Adipocyte (in vitro differentiated cells): ENCODE data around the gene LHX2.
A peak's percentile ranks its signal among the peaks of the same experiment; 100 is the strongest.
"Not testable (repeated sequence)": the region's sequence is repeated elsewhere in the genome, so short reads cannot be mapped to it uniquely, and the experiment has no call there.

ENCODE experiments used
- DNase-seq: peaks from one replicate; pipeline ENCODE4 v3.0.0-alpha.2; 2015; ENCODE audit warnings: low read depth
- H3K27me3 ChIP-seq: replicated peaks from 2 replicates; pipeline ENCODE4 v1.7.0; 2013; ENCODE audit warnings: mild to moderate bottlenecking, low read length, moderate library complexity; ENCODE audit not compliant: control insufficient read depth, insufficient read depth
- H3K36me3 ChIP-seq: 2 replicates; pipeline ENCODE4 v1.7.0; 2013; ENCODE audit warnings: low read length, mild to moderate bottlenecking, moderate library complexity; ENCODE audit not compliant: control insufficient read depth, insufficient read depth, severe bottlenecking
- H3K4me1 ChIP-seq: 2 replicates; pipeline ENCODE4 v1.7.0; 2013; ENCODE audit warnings: mild to moderate bottlenecking, low read length, moderate library complexity; ENCODE audit not compliant: control insufficient read depth, insufficient read depth
- H3K4me3 ChIP-seq: 2 replicates; pipeline ENCODE4 v1.7.0; 2013; ENCODE audit warnings: mild to moderate bottlenecking, low read length, moderate library complexity
- H3K9ac ChIP-seq: 2 replicates; pipeline ENCODE4 v1.7.0; 2013; ENCODE audit warnings: mild to moderate bottlenecking, low read length, moderate library complexity
- H3K9me3 ChIP-seq: 2 replicates; pipeline ENCODE4 v1.7.0; 2013; ENCODE audit warnings: mild to moderate bottlenecking, low read length, moderate library complexity; ENCODE audit not compliant: control insufficient read depth

The LHX2 gene, protein sequence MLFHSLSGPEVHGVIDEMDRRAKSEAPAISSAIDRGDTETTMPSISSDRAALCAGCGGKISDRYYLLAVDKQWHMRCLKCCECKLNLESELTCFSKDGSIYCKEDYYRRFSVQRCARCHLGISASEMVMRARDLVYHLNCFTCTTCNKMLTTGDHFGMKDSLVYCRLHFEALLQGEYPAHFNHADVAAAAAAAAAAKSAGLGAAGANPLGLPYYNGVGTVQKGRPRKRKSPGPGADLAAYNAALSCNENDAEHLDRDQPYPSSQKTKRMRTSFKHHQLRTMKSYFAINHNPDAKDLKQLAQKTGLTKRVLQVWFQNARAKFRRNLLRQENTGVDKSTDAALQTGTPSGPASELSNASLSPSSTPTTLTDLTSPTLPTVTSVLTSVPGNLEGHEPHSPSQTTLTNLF

DNA sequence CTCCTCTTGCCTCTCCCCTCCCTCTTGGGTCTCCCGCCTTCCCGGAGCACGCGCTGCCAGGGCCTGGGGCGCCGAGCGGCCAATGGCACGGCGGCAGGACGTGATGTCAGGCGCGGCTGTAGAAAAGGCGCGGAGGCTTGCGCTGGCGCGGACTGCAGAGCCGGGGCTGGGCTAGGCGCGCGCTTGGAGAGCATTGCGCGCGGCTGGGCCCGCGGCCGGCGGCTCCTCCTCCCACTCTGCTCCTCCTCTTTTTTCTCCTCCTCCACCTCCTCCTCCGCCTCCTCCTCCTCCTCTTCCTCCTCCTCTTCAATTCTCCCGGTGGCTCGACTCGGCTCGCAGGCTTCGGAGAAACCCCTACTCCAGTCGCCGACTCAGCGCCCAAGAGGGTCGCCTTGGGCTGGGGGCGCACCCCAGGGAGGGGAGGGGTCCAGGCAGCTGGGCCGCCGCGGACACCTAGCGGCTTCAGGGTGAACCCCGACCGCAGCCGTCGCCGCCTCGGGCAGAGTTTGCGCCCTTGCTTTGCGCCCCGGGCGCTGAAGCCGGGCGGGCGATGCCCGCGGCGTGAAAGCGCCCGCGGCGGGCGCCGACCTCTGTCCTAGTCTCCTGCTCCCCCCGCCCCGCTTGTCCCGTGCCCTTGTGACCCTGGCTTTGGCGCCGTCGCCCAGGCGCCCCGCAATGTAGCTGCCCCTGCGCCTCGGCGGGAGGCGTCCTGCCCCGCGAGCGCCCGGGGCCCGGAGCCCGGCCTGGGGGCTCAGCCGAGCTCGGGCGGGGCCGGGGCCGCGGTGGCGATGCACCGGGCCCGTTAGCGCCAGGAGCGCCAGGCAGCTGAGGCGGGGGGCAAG lies at the start of gene LHX2:
TSS of gene LHX2 (plus strand) at position 309 of the 842 bp plus-strand sequence. CDS start 581 bp downstream, outside the sequence.
- peak within 1 kb of the TSS; percentile 67 for H3K4me3 ChIP-seq
- DNase-seq: peak; percentile 65
- peaks cover 74% of the 10 kb centered on the region for H3K27me3 ChIP-seq
- H3K36me3 ChIP-seq: no peaks in the 10 kb centered on the region
- no peaks in the 10 kb centered on the region for H3K9me3 ChIP-seq
- H3K9ac ChIP-seq: no peak within 1 kb of the TSS
- H3K4me1 ChIP-seq: peaks cover 3% of the 10 kb centered on the region

DNA sequence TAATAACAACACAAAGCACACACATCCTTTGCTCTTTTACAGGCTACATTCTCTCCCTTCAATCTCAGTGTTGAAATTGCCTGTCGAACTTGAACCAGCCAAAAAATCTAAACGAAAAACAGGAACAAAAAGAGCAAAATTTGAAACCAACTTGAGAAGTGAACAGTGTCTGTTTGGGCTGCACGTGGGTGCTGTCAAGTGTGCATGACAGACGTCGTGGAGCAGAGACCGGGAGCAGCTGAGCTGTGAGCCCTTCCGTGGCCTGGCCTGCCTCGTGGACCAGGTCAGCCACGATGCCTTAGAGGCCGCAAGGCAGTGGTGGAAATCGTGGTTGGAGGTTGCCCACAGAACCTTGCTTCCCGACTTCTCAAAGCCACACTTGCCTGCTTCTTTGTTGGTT lies 46.8 kb upstream of the LHX2 start:
- H3K9ac ChIP-seq: no peak overlapping the region
- H3K27me3 ChIP-seq: peaks cover 40% of the 10 kb centered on the region
- H3K36me3 ChIP-seq: no peaks in the 10 kb centered on the region
- DNase-seq: no peak
- H3K4me3 ChIP-seq: no peak overlapping the region
- no peaks in the 10 kb centered on the region for H3K4me1 ChIP-seq
- H3K9me3 ChIP-seq: peaks cover 2% of the 10 kb centered on the region

- H3K36me3 ChIP-seq: no peaks in the 10 kb centered on the region
- DNase-seq: no peak
These were observed 45.5 kb upstream of the LHX2 start for GRCh38 chr9:123965801-123966686.

DNA sequence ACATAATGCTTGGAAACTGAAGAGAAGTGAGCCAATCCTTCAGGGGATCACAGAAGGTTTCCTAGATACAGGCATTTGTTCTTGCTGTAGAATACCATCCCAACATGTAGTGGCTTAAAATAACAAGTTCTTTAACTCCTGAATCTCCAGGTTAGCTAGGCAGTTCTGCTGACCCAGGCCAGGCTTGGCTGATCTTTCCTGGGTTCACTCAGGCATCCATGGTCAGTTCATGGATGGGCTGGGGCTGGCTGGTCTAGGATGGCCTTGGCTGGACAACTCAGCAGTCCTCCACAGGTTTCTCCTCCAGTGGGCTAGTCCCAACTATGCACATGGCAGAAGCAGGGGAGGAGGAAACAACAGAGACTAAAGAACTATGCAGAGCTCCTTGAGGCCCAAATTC lies 44.2 kb upstream of the LHX2 start:
- no peak overlapping the region for H3K9ac ChIP-seq
- no peak for DNase-seq
- H3K36me3 ChIP-seq: no peaks in the 10 kb centered on the region
- H3K4me3 ChIP-seq: no peak overlapping the region
- H3K9me3 ChIP-seq: no peaks in the 10 kb centered on the region
- peaks cover 38% of the 10 kb centered on the region for H3K27me3 ChIP-seq
- H3K4me1 ChIP-seq: no peaks in the 10 kb centered on the region

More at GRCh38 chr9:123965801-123966686, 45.5 kb upstream of the LHX2 start:
- Histone ChIP-seq H3K4me3 (no peak overlapping the region), H3K4me1 (no peaks in the 10 kb centered on the region), H3K27me3 (peaks cover 42% of the 10 kb centered on the region), H3K9me3 (no peaks in the 10 kb centered on the region), H3K9ac (no peak overlapping the region)

DNA sequence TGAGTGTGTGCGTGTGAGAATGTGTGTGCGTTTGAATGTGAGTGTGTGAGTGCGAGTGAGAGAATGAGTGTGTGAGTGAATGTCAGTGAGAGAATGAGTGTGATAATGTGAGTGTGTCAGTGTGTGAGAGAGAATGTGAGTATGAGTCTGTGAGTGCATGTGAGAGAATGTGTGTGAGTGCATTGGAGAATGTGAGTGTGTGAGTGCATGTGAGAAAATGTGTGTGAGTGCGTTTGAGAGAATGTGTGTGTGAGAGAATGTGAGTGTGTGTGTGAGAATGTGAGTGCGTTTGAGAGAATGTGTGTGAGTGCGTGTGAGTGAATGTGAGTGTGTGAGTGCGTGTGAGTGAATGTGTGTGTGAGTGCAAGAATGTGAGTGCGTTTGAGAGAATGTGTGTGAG lies 39.0 kb upstream of the LHX2 start:
- Histone ChIP-seq H3K4me1 (no peaks in the 10 kb centered on the region), H3K9me3 (no peaks in the 10 kb centered on the region), H3K27me3 (peaks cover 37% of the 10 kb centered on the region), H3K36me3 (no peaks in the 10 kb centered on the region), H3K9ac (no peak overlapping the region), H3K4me3 (no peak overlapping the region)
- DNase-seq: no peak

DNA sequence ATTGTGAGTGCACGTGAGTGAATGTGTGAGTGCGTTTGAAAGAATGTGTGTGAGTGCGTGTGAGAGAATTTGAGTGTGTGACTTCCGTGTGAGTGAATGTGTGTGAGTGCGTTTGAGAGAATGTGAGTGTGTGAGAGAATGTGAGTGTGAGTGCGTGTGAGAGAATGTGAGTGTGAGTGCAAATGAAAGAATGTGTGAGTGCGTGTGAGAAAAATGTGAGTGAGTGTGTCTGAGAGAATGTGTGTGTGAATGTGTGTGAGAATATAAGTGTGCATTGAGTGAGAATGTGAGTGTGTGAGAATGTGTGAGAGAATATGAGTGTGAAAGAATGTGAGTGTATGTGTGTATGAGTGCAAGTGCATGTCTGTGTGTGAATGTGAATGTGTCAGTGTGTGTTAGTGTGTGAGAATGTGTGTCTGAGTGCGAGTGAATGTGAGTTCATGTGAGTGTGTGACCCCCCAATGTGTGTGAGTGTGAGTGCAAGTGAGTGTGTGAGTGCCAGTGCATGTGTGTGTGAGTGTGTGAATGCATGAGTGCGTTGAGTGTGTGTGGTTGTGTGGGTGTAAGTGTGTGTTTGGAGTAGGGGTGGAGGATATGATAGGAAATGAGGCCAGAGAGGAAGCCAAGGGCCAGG lies 37.9 kb upstream of the LHX2 start:
- H3K4me1 ChIP-seq: no peaks in the 10 kb centered on the region
- no peak overlapping the region for H3K9ac ChIP-seq
- peaks cover 37% of the 10 kb centered on the region for H3K27me3 ChIP-seq
- H3K4me3 ChIP-seq: no peak overlapping the region
- H3K36me3 ChIP-seq: no peaks in the 10 kb centered on the region
- DNase-seq: no peak
- no peaks in the 10 kb centered on the region for H3K9me3 ChIP-seq

- Histone ChIP-seq H3K9me3 (no peaks in the 10 kb centered on the region), H3K4me1 (no peaks in the 10 kb centered on the region), H3K4me3 (no peak overlapping the region), H3K9ac (no peak overlapping the region), H3K27me3 (peaks cover 41% of the 10 kb centered on the region), H3K36me3 (no peaks in the 10 kb centered on the region)
- no peak for DNase-seq
These were observed 37.1 kb upstream of the LHX2 start for GRCh38 chr9:123974471-123974870.

DNA sequence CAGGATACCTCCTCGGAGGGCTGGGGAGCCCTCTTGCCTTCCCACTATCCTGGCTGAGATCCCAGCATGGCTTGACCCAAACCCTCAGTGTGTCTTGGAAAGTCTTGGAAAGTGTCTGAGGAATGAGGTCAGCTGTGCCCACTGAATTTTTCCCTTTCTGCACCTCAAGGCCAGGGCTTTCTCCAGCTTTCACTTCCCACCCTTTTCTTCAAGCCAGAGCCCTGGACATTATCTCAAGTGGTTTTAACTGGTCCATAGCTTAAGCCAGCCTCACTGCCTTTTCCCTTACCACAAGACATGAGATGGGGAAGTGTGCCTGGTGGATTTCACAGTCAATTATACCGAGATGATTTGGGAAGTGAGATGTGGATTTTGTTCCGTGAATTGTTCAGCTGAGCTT lies 35.7 kb upstream of the LHX2 start:
- no peaks in the 10 kb centered on the region for H3K9me3 ChIP-seq
- no peaks in the 10 kb centered on the region for H3K4me1 ChIP-seq
- H3K36me3 ChIP-seq: no peaks in the 10 kb centered on the region
- H3K27me3 ChIP-seq: peaks cover 42% of the 10 kb centered on the region
- no peak overlapping the region for H3K4me3 ChIP-seq
- DNase-seq: no peak
- no peak overlapping the region for H3K9ac ChIP-seq

GRCh38 chr9:123976579-123976978 lies 35.0 kb upstream of the LHX2 start:
- not testable (repeated sequence) for H3K4me1 ChIP-seq, DNase-seq, H3K4me3 ChIP-seq, H3K9me3 ChIP-seq, H3K36me3 ChIP-seq, H3K9ac ChIP-seq
- peaks cover 42% of the 10 kb centered on the region for H3K27me3 ChIP-seq

DNA sequence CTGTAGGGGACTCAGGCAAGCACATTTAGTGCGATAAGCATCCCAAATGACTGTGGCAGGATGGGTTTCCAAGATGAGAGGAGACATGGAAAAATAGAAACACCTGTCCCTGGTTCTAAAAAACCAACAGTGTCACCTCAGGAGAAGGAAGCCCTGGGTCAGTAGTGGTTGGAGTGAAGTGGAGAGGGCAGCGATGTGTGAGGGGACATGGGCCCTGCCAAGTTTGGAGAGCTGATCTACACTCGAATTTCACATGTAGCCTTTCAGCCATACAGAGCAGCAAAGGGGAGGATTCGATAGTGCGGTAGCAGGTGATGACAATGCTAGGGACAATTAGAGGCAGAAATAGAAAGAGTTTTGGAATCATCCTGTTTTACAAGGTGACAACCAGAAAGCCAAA lies 32.6 kb upstream of the LHX2 start:
- H3K9me3 ChIP-seq: no peaks in the 10 kb centered on the region
- H3K9ac ChIP-seq: no peak overlapping the region
- no peaks in the 10 kb centered on the region for H3K4me1 ChIP-seq
- no peak overlapping the region for H3K4me3 ChIP-seq
- DNase-seq: no peak
- H3K36me3 ChIP-seq: no peaks in the 10 kb centered on the region
- H3K27me3 ChIP-seq: peaks cover 54% of the 10 kb centered on the region
